Measurements from ENCODE around the gene NR2E3.

DNA sequence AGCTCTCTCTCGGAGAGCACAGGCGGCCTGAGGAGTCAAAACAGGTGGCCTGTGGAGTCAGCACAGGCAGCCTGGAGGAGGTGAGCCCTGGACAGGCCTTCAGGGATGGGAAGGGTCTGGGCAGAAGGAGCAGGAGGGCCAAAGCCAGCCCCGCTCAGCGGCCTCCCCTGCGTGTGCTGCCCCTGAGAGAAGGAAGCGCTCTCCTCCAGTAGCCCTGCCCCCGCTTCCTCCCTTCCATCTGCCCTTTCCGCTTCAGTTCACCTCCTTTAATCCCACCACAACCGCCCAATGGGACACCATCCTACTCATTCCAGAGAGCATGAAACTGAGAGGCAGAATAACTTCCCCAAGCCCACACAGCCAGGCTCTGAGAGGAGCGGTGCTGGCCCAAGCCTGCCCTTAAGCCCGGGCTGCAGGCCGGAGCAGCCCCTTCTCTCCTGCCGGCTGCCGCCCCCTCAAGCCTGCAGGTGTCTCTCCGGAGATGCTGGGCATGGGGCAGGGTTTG lies 3.2 kb upstream of the NR2E3 start:
- TF ChIP-seq, protein P1, sequence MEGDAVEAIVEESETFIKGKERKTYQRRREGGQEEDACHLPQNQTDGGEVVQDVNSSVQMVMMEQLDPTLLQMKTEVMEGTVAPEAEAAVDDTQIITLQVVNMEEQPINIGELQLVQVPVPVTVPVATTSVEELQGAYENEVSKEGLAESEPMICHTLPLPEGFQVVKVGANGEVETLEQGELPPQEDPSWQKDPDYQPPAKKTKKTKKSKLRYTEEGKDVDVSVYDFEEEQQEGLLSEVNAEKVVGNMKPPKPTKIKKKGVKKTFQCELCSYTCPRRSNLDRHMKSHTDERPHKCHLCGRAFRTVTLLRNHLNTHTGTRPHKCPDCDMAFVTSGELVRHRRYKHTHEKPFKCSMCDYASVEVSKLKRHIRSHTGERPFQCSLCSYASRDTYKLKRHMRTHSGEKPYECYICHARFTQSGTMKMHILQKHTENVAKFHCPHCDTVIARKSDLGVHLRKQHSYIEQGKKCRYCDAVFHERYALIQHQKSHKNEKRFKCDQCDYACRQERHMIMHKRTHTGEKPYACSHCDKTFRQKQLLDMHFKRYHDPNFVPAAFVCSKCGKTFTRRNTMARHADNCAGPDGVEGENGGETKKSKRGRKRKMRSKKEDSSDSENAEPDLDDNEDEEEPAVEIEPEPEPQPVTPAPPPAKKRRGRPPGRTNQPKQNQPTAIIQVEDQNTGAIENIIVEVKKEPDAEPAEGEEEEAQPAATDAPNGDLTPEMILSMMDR (conservative IDR thresholded peaks at IDR 0.05; ENCODE audit: low read depth, low read length): no peak
- no peak for TF ChIP-seq EZH2phosphoT487 (IDR thresholded peaks at IDR 0.05; ENCODE audit: borderline replicate concordance, low read length)
